ENCODE measurements around the gene ZBP1.

The ZBP1 gene

GRCh38 chr20:57566399-57566798 is 53.8 kb downstream of the ZBP1 start:
- ChIA-PET CTCF (no interaction called here), POLR2A (no interaction called here)
- peaks cover 0 to 44% (median 5%) of the 10 kb centered on the region in 5 experiments for H3K27me3 ChIP-seq (replicated peaks in 2 of 5; ENCODE audit: control insufficient read depth in 4 of 5, insufficient read depth in 5 of 5, low read length in 4 of 5)

GRCh38 chr20:57564951-57565642 is 55.1 kb downstream of the ZBP1 start:
- Histone ChIP-seq H3K27me3 (replicated peaks in 2 of 5; ENCODE audit: control insufficient read depth in 4 of 5, insufficient read depth in 5 of 5, low read length in 4 of 5) (peaks cover 0 to 41% (median 5%) of the 10 kb centered on the region in 5 experiments), H3K27ac (ENCODE audit: insufficient read depth in 1 of 2, low read depth in 1 of 2, low read length in 2 of 2, poor library complexity in 1 of 2, severe bottlenecking in 2 of 2) (no peak overlapping the region), H3K9me3 (ENCODE audit: control extremely low read depth in 1 of 5, control insufficient read depth in 4 of 5, insufficient read depth in 2 of 5, low read depth in 1 of 5, low read length in 4 of 5) (peaks cover 0 to 2% (median 0%) of the 10 kb centered on the region in 5 experiments), H3K4me1 (ENCODE audit: control extremely low read depth in 1 of 4, control insufficient read depth in 4 of 4, insufficient read depth in 4 of 4, low read length in 3 of 4) (no peaks in the 10 kb centered on the region), H3K36me3 (ENCODE audit: control insufficient read depth in 4 of 4, insufficient read depth in 4 of 4, low read length in 3 of 4) (no peaks in the 10 kb centered on the region), H3K4me3 (ENCODE audit: control insufficient read depth in 1 of 7, extremely low read depth in 1 of 7, insufficient read depth in 4 of 7, low read depth in 2 of 7, low read length in 6 of 7) (no peak overlapping the region)
- 95% methylated on average over 11 of the region's 11 CpGs for WGBS (ENCODE audit: insufficient coverage)
- CTCF ChIA-PET: no interaction called here
- POLR2A ChIA-PET: no interaction called here
- no peak for DNase-seq

More at GRCh38 chr20:57566399-57566798, 53.8 kb downstream of the ZBP1 start:
- Histone ChIP-seq H3K27ac (ENCODE audit: insufficient read depth in 1 of 2, low read depth in 1 of 2, low read length in 2 of 2, poor library complexity in 1 of 2, severe bottlenecking in 2 of 2) (no peak overlapping the region), H3K9me3 (ENCODE audit: control extremely low read depth in 1 of 5, control insufficient read depth in 4 of 5, insufficient read depth in 2 of 5, low read depth in 1 of 5, low read length in 4 of 5) (peaks cover 0 to 2% (median 0%) of the 10 kb centered on the region in 5 experiments), H3K4me1 (ENCODE audit: control extremely low read depth in 1 of 4, control insufficient read depth in 4 of 4, insufficient read depth in 4 of 4, low read length in 3 of 4) (no peaks in the 10 kb centered on the region), H3K36me3 (ENCODE audit: control insufficient read depth in 4 of 4, insufficient read depth in 4 of 4, low read length in 3 of 4) (no peaks in the 10 kb centered on the region), H3K4me3 (ENCODE audit: control insufficient read depth in 1 of 7, extremely low read depth in 1 of 7, insufficient read depth in 4 of 7, low read depth in 2 of 7, low read length in 6 of 7) (no peak overlapping the region)
- no peak for DNase-seq
- WGBS (ENCODE audit: insufficient coverage): no CpG with 5 or more reads among the region's 1 CpG

GRCh38 chr20:57564180-57564802 is 55.9 kb downstream of the ZBP1 start:
- no peak overlapping the region for H3K4me3 ChIP-seq (ENCODE audit: control insufficient read depth in 1 of 7, extremely low read depth in 1 of 7, insufficient read depth in 4 of 7, low read depth in 2 of 7, low read length in 6 of 7)

GRCh38 chr20:57563522-57563921 is 56.7 kb downstream of the ZBP1 start:
- POLR2A ChIA-PET: no interaction called here

More at GRCh38 chr20:57564180-57564802, 55.9 kb downstream of the ZBP1 start:
- DNase-seq: no peak
- H3K36me3 ChIP-seq (ENCODE audit: control insufficient read depth in 4 of 4, insufficient read depth in 4 of 4, low read length in 3 of 4): no peaks in the 10 kb centered on the region
- peaks cover 0 to 2% (median 0%) of the 10 kb centered on the region in 5 experiments for H3K9me3 ChIP-seq (ENCODE audit: control extremely low read depth in 1 of 5, control insufficient read depth in 4 of 5, insufficient read depth in 2 of 5, low read depth in 1 of 5, low read length in 4 of 5)
- H3K4me1 ChIP-seq (ENCODE audit: control extremely low read depth in 1 of 4, control insufficient read depth in 4 of 4, insufficient read depth in 4 of 4, low read length in 3 of 4): no peaks in the 10 kb centered on the region
- H3K27ac ChIP-seq (ENCODE audit: insufficient read depth in 1 of 2, low read depth in 1 of 2, low read length in 2 of 2, poor library complexity in 1 of 2, severe bottlenecking in 2 of 2): no peak overlapping the region
- peaks cover 0 to 42% (median 8%) of the 10 kb centered on the region in 5 experiments for H3K27me3 ChIP-seq (replicated peaks in 2 of 5; ENCODE audit: control insufficient read depth in 4 of 5, insufficient read depth in 5 of 5, low read length in 4 of 5)
- POLR2A ChIA-PET: no interaction called here
- WGBS (ENCODE audit: insufficient coverage): 87% methylated on average over 14 of the region's 14 CpGs
- CTCF ChIA-PET: no interaction called here

GRCh38 chr20:57562541-57563465 is 57.4 kb downstream of the ZBP1 start:
- Histone ChIP-seq H3K36me3 (ENCODE audit: control insufficient read depth in 4 of 4, insufficient read depth in 4 of 4, low read length in 3 of 4) (no peaks in the 10 kb centered on the region), H3K4me1 (ENCODE audit: control extremely low read depth in 1 of 4, control insufficient read depth in 4 of 4, insufficient read depth in 4 of 4, low read length in 3 of 4) (no peaks in the 10 kb centered on the region), H3K4me3 (ENCODE audit: control insufficient read depth in 1 of 7, extremely low read depth in 1 of 7, insufficient read depth in 4 of 7, low read depth in 2 of 7, low read length in 6 of 7) (no peak overlapping the region), H3K27ac (ENCODE audit: insufficient read depth in 1 of 2, low read depth in 1 of 2, low read length in 2 of 2, poor library complexity in 1 of 2, severe bottlenecking in 2 of 2) (no peak overlapping the region), H3K9me3 (ENCODE audit: control extremely low read depth in 1 of 5, control insufficient read depth in 4 of 5, insufficient read depth in 2 of 5, low read depth in 1 of 5, low read length in 4 of 5) (peaks cover 0 to 2% (median 0%) of the 10 kb centered on the region in 5 experiments), H3K27me3 (replicated peaks in 2 of 5; ENCODE audit: control insufficient read depth in 4 of 5, insufficient read depth in 5 of 5, low read length in 4 of 5) (peaks cover 0 to 41% (median 7%) of the 10 kb centered on the region in 5 experiments)
- DNase-seq: no peak
- CTCF ChIA-PET: interaction anchor here (2.2 kb wide), 1 partner anchor 10 kb away, joined by 6 read pairs; no protein-coding TSS in a partner anchor
- WGBS (ENCODE audit: insufficient coverage): 93% methylated on average over 28 of the region's 35 CpGs
- POLR2A ChIA-PET: no interaction called here

More at GRCh38 chr20:57563522-57563921, 56.7 kb downstream of the ZBP1 start:
- Histone ChIP-seq H3K27ac (ENCODE audit: insufficient read depth in 1 of 2, low read depth in 1 of 2, low read length in 2 of 2, poor library complexity in 1 of 2, severe bottlenecking in 2 of 2) (no peak overlapping the region), H3K9me3 (ENCODE audit: control extremely low read depth in 1 of 5, control insufficient read depth in 4 of 5, insufficient read depth in 2 of 5, low read depth in 1 of 5, low read length in 4 of 5) (peaks cover 0 to 2% (median 0%) of the 10 kb centered on the region in 5 experiments), H3K36me3 (ENCODE audit: control insufficient read depth in 4 of 4, insufficient read depth in 4 of 4, low read length in 3 of 4) (no peaks in the 10 kb centered on the region), H3K4me3 (ENCODE audit: control insufficient read depth in 1 of 7, extremely low read depth in 1 of 7, insufficient read depth in 4 of 7, low read depth in 2 of 7, low read length in 6 of 7) (no peak overlapping the region), H3K4me1 (ENCODE audit: control extremely low read depth in 1 of 4, control insufficient read depth in 4 of 4, insufficient read depth in 4 of 4, low read length in 3 of 4) (no peaks in the 10 kb centered on the region), H3K27me3 (replicated peaks in 2 of 5; ENCODE audit: control insufficient read depth in 4 of 5, insufficient read depth in 5 of 5, low read length in 4 of 5) (peaks cover 0 to 42% (median 8%) of the 10 kb centered on the region in 5 experiments)
- CTCF ChIA-PET: no interaction called here
- DNase-seq: no peak
- WGBS (ENCODE audit: insufficient coverage): 100% methylated on average over 12 of the region's 12 CpGs

- H3K36me3 ChIP-seq (ENCODE audit: control insufficient read depth in 4 of 4, insufficient read depth in 4 of 4, low read length in 3 of 4): no peaks in the 10 kb centered on the region
- H3K4me1 ChIP-seq (ENCODE audit: control extremely low read depth in 1 of 4, control insufficient read depth in 4 of 4, insufficient read depth in 4 of 4, low read length in 3 of 4): no peaks in the 10 kb centered on the region
- 97% methylated on average over 18 of the region's 24 CpGs for WGBS (ENCODE audit: insufficient coverage)
- ChIA-PET CTCF (interaction anchor here (2.2 kb wide), 1 partner anchor 11 kb away, joined by 6 read pairs; no protein-coding TSS in a partner anchor), POLR2A (no interaction called here)
- H3K27me3 ChIP-seq (replicated peaks in 2 of 5; ENCODE audit: control insufficient read depth in 4 of 5, insufficient read depth in 5 of 5, low read length in 4 of 5): peaks cover 0 to 45% (median 7%) of the 10 kb centered on the region in 5 experiments
- no peak overlapping the region for H3K4me3 ChIP-seq (ENCODE audit: control insufficient read depth in 1 of 7, extremely low read depth in 1 of 7, insufficient read depth in 4 of 7, low read depth in 2 of 7, low read length in 6 of 7)
- peaks cover 0 to 2% (median 0%) of the 10 kb centered on the region in 5 experiments for H3K9me3 ChIP-seq (ENCODE audit: control extremely low read depth in 1 of 5, control insufficient read depth in 4 of 5, insufficient read depth in 2 of 5, low read depth in 1 of 5, low read length in 4 of 5)
- DNase-seq: no peak
- H3K27ac ChIP-seq (ENCODE audit: insufficient read depth in 1 of 2, low read depth in 1 of 2, low read length in 2 of 2, poor library complexity in 1 of 2, severe bottlenecking in 2 of 2): no peak overlapping the region
These were observed 58.6 kb downstream of the ZBP1 start for GRCh38 chr20:57561356-57562279.

Data from common myeloid progenitor, CD34-positive (primary cell).